Muscle layer of colon (tissue), 2 donors: Measurements from ENCODE around the gene LPIN1.
"Not testable (repeated sequence)": the region's sequence is repeated elsewhere in the genome, so short reads cannot be mapped to it uniquely, and the experiment has no call there.

Experiments
- H3K27ac ChIP-seq: one replicate; pipeline ENCODE4 v1.7.0; 2013; ENCODE audit warnings: low read depth, mild to moderate bottlenecking, low read length, moderate library complexity
- H3K27me3 ChIP-seq, 2 donors: one replicate each; pipeline ENCODE4 v1.7.0; 2013; ENCODE audit warnings: low read length in 2 of 2, mild to moderate bottlenecking in 2 of 2; ENCODE audit not compliant: insufficient read depth in 2 of 2, control insufficient read depth in 1 of 2
- H3K36me3 ChIP-seq: one replicate; pipeline ENCODE4 v1.7.0; 2013; ENCODE audit warnings: mild to moderate bottlenecking, low read length; ENCODE audit not compliant: insufficient read depth
- H3K4me1 ChIP-seq: one replicate; pipeline ENCODE4 v1.7.0; 2013; ENCODE audit warnings: mild to moderate bottlenecking, low read length; ENCODE audit not compliant: insufficient read depth
- H3K4me3 ChIP-seq, 2 donors: one replicate each; pipeline ENCODE4 v1.7.0; 2013; ENCODE audit warnings: low read length in 2 of 2, low read depth in 1 of 2, mild to moderate bottlenecking in 1 of 2, moderate library complexity in 1 of 2
- H3K9ac ChIP-seq: one replicate; pipeline ENCODE4 v1.7.0; 2013; ENCODE audit warnings: low read length
- H3K9me3 ChIP-seq: one replicate; pipeline ENCODE4 v1.7.0; 2013; ENCODE audit warnings: mild to moderate bottlenecking, low read length
- donor health status: abdominal sarcoma.
- donor health status: Adenocarcinoma of cecum.

The LPIN1 gene

GRCh38 chr2:11810237-11810977, 64.0 kb downstream of the LPIN1 start:
- Histone ChIP-seq H3K36me3 (peaks cover 32% of the 10 kb centered on the region), H3K27ac (no peak overlapping the region), H3K4me1 (no peaks in the 10 kb centered on the region), H3K9me3 (no peaks in the 10 kb centered on the region), H3K9ac (no peak overlapping the region), H3K4me3 (no peak overlapping the region), H3K27me3 (no peaks in the 10 kb centered on the region)

- Histone ChIP-seq H3K36me3 (peaks cover 32% of the 10 kb centered on the region), H3K27me3 (no peaks in the 10 kb centered on the region), H3K9ac (no peak overlapping the region), H3K27ac (no peak overlapping the region), H3K9me3 (no peaks in the 10 kb centered on the region), H3K4me1 (no peaks in the 10 kb centered on the region), H3K4me3 (no peak overlapping the region)
Measured at GRCh38 chr2:11811036-11811654, 64.7 kb downstream of the LPIN1 start.

GRCh38 chr2:11812466-11813248, 66.2 kb downstream of the LPIN1 start:
- H3K9ac ChIP-seq: no peak overlapping the region
- H3K9me3 ChIP-seq: no peaks in the 10 kb centered on the region
- H3K36me3 ChIP-seq: peaks cover 31% of the 10 kb centered on the region
- no peaks in the 10 kb centered on the region for H3K4me1 ChIP-seq
- no peaks in the 10 kb centered on the region for H3K27me3 ChIP-seq
- no peak overlapping the region for H3K4me3 ChIP-seq
- H3K27ac ChIP-seq: no peak overlapping the region

- H3K9me3 ChIP-seq, H3K27ac ChIP-seq, H3K9ac ChIP-seq, H3K4me1 ChIP-seq, H3K4me3 ChIP-seq, H3K27me3 ChIP-seq: not testable (repeated sequence)
- H3K36me3 ChIP-seq: peaks cover 30% of the 10 kb centered on the region
Measured at GRCh38 chr2:11813345-11813744, 66.9 kb downstream of the LPIN1 start.

- H3K9me3 ChIP-seq: no peaks in the 10 kb centered on the region
- H3K4me1 ChIP-seq: no peaks in the 10 kb centered on the region
- no peak overlapping the region for H3K4me3 ChIP-seq
- no peak overlapping the region for H3K9ac ChIP-seq
- no peak overlapping the region for H3K27ac ChIP-seq
- no peaks in the 10 kb centered on the region for H3K27me3 ChIP-seq
- peaks cover 30% of the 10 kb centered on the region for H3K36me3 ChIP-seq
Measured at GRCh38 chr2:11813951-11814350, 67.5 kb downstream of the LPIN1 start.

- H3K27me3 ChIP-seq: no peaks in the 10 kb centered on the region
- H3K36me3 ChIP-seq: peaks cover 40% of the 10 kb centered on the region
- no peaks in the 10 kb centered on the region for H3K9me3 ChIP-seq
- no peak overlapping the region for H3K4me3 ChIP-seq
- H3K9ac ChIP-seq: no peak overlapping the region
- no peak overlapping the region for H3K27ac ChIP-seq
- H3K4me1 ChIP-seq: no peaks in the 10 kb centered on the region
Measured at GRCh38 chr2:11814979-11815510, 68.6 kb downstream of the LPIN1 start.

GRCh38 chr2:11816935-11817334, 70.5 kb downstream of the LPIN1 start:
- H3K9me3 ChIP-seq, H3K4me1 ChIP-seq, H3K27ac ChIP-seq, H3K27me3 ChIP-seq, H3K4me3 ChIP-seq, H3K9ac ChIP-seq: not testable (repeated sequence)
- H3K36me3 ChIP-seq: peaks cover 49% of the 10 kb centered on the region

GRCh38 chr2:11819235-11819729, 72.8 kb downstream of the LPIN1 start:
- Histone ChIP-seq H3K9me3 (no peaks in the 10 kb centered on the region), H3K27me3 (no peaks in the 10 kb centered on the region), H3K9ac (no peak overlapping the region), H3K4me1 (no peaks in the 10 kb centered on the region), H3K27ac (no peak overlapping the region), H3K4me3 (no peak overlapping the region), H3K36me3 (peaks cover 41% of the 10 kb centered on the region)

GRCh38 chr2:11820650-11821049, 74.2 kb downstream of the LPIN1 start:
- peaks cover 33% of the 10 kb centered on the region for H3K36me3 ChIP-seq
- no peaks in the 10 kb centered on the region for H3K9me3 ChIP-seq
- no peaks in the 10 kb centered on the region for H3K27me3 ChIP-seq
- no peaks in the 10 kb centered on the region for H3K4me1 ChIP-seq
- H3K4me3 ChIP-seq: no peak overlapping the region
- no peak overlapping the region for H3K9ac ChIP-seq
- no peak overlapping the region for H3K27ac ChIP-seq

GRCh38 chr2:11821705-11822104, 75.3 kb downstream of the LPIN1 start:
- no peaks in the 10 kb centered on the region for H3K9me3 ChIP-seq
- H3K36me3 ChIP-seq: peaks cover 28% of the 10 kb centered on the region
- H3K4me1 ChIP-seq: no peaks in the 10 kb centered on the region
- no peak overlapping the region for H3K4me3 ChIP-seq
- no peaks in the 10 kb centered on the region for H3K27me3 ChIP-seq
- H3K27ac ChIP-seq: no peak overlapping the region
- H3K9ac ChIP-seq: no peak overlapping the region

GRCh38 chr2:11822359-11822745, 75.9 kb downstream of the LPIN1 start:
- not testable (repeated sequence) for H3K27ac ChIP-seq, H3K4me3 ChIP-seq, H3K9ac ChIP-seq, H3K4me1 ChIP-seq, H3K27me3 ChIP-seq, H3K9me3 ChIP-seq
- peaks cover 25% of the 10 kb centered on the region for H3K36me3 ChIP-seq
